GM19438 (cell line): Measurements from ENCODE around the gene BCL2L14.
"Not testable (repeated sequence)": the region's sequence is repeated elsewhere in the genome, so short reads cannot be mapped to it uniquely, and the experiment has no call there.

Experiments used
- ATAC-seq: cut with Tn5 transposase; IDR thresholded peaks from one replicate; pipeline ENCODE4 v1.9.1; 2021; ENCODE audit warnings: low read depth; ENCODE audit not compliant: unreplicated experiment

Gene BCL2L14

DNA sequence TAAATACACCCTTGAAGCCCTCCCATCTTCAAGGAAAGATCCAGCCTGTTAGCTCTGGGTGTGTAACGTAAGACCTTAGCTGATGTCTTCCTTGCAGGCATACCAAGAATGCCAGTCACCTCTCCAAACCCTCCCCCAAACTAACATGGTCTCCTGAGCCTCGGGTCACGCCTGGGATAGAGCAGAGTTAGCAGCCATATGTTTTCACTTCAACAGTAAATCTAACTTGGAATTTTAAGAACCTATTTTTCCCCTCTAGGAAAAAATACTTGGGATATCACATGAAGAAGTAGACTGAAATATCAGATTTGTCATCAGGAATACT lies 27.9 kb downstream of the BCL2L14 start:
- no peak for ATAC-seq

DNA sequence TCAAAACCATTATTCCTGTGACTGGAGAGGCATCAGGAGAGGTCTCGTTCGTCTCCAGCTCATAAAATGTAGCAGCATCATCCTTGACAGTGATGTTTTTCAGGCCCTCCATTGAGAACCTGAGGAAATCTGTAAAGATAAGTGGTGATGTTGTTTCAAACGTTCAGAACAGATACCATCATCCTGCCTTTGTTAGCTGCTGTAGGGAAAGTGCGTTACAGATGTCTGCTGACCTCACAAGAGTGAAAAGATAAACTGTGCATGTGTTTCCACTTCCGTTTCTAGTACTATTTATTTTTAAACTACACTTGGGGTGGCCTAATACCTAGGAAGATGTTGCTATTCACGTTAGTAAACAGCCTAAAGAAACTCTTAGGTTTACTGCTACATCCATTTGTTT lies 28.4 kb downstream of the BCL2L14 start:
- ATAC-seq: no peak

DNA sequence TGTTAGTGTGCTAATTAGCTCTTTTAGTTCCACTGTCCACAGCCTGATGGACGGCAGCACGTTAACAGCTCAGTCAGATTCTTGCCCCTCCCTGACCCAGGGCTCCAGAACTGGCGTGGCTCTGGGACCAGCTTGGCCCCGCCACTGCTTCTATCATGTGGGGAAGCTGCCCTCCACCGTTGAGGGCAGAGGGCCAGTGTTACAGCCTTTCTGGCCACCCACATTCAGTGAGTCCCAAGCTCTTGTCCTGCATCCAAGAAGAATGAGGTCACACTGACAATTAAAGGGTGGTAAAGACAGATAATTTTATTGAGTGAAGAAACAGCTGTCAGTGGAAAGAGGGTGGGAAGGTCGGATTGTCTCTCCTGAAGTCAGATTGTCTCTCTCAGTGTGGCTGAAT lies 36.9 kb downstream of the BCL2L14 start:
- no peak for ATAC-seq

DNA sequence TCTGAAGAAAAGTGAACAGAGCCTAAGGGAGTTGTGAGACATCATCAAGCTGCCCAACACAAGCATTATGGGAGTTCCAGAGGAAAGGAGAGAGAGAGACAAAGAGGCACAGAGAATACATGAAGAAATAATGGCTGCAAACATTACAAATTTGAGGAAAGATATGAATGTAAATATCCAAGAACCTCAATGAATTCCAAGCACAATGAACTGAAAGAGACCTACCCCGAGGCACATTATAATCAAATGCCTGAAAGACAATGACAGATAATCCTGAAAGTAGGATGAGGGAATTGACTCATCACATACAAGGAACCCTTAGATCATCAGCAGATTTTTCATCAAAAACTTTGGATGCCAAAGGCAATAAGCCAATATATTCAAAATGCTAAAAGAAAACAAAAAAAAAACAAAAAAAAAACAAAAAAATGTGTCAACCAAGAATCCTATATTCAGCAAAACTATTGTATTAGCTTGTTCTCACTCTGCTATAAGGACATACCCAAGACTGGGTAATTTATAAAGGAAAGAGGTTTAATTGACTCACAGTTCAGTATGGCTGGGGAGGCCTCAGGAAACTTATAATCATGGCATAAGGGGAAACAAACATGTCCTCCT lies 37.8 kb downstream of the BCL2L14 start:
- no peak for ATAC-seq

DNA sequence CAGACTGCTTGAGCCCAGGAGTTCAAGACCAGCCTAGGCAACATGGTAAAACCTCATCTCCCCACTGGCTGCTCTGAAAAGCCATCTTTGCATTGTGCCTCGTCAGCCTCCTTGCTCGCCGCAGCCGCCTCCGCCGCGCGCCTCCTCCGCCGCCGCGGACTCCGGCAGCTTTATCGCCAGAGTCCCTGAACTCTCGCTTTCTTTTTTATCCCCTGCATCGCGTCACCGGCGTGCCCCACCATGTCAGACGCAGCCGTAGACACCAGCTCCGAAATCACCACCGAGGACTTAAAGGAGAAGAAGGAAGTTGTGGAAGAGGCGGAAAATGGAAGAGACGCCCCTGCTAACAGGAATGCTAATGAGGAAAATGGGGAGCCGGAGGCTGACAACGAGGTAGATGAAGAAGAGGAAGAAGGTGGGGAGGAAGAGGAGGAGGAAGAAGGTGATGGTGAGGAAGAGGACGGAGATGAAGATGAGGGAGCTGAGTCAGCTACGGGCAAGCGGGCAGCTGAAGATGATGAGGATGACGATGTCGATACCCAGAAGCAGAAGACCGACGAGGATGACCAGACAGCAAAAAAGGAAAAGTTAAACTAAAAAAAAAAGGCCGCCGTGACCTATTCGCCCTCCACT lies 40.3 kb downstream of the BCL2L14 start:
- ATAC-seq: not testable (repeated sequence)

DNA sequence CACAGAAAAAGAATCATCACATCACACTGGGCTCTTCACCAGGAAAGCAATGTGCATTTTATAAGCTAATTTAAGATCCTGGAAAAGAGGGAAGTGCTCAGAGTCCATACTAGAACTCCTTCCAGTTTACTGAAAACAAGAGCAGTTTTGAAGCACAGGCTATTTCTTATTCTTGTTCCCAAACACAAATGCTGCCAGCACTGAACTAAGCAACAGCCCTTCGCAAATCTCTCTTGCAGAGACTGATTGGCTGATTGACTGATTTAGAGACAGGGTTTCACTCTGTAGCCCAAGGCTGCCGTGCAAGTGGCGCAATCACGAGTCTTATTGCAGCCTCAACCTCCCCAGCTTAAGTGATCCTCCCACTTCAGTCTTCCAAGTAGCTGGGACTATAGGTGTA lies 44.8 kb downstream of the BCL2L14 start:
- ATAC-seq: no peak

DNA sequence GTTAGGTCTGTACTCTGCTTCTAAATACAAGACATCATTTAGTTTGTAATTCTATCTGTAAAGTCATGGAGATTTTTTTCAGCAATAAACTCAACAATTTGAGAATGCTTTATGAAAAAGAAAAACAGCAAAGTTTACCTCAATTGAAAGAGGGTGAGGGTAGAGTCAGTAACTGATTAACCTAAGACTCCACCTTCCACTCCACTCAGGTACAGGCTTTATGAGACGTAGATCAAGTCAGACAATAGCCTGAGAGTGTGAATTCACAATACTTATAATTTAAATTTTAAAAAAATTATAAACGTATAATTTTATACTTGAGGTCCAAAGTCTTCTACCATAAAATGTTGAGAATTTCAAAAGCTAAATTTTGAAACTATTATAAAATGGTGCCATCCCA lies 45.9 kb downstream of the BCL2L14 start:
- no peak for ATAC-seq

DNA sequence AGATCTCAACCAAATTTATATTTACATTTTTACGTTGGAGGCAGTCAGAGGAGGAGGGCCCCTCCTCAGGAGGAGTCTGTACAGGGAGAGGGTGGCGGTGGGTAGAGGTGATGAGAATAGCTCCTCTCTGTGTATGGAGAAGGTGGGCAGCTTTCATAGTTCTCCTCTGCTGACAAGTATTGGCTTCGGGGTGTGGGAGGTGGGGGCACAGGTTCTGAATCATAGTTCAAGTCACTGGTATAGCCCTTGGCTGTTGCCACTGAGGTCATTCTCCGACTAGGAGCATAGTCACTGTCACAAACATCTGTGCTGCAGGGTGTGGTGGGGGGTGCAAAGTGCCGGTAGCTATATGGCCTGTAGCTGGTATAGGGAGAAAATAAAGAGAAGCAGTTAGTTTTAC lies 50.3 kb downstream of the BCL2L14 start:
- ATAC-seq: no peak

DNA sequence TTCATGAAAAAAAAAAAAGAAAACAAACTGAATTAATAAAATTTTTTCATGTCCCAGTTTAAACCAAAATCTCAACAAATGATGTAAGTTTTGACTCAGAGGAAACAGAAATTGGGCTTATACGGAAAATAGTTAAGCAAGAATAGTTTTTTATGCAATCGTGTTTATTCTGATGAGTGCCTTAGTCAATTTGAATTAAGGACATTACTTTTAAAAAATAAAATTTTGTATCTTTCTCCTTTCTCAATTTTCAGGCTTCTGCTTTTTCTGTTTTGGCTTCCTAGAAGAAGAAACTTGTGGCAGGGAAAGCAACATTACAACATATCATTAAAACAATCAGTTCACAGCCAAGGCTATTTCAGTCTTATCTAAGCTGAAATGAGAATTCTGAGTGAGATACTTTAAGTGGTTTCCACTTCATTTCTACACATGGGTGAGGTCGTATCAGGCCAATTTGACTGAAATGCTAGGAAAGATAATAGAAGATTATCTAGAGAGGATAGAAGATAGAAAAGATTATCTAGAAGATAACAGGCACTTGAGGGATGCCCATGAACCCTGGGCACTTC lies 52.4 kb downstream of the BCL2L14 start:
- ATAC-seq: no peak

DNA sequence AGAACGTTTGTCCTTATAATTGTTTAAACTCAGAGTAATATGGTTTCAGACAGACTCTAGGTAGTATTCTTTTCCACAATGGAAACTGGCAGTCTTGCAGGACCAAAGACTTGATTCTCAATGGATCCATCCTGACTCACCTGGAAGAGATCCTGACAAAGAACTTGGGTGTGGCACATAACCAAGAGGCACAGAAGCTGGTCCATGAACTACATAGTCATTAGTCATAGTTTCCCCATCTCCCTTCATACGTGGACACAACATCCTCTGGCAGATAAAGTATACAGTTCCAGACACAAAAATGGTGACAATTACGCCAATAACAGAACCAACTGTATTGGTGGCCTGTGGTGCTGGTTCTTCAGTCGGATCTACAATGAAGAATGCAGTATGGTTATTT lies 55.8 kb downstream of the BCL2L14 start:
- no peak for ATAC-seq

DNA sequence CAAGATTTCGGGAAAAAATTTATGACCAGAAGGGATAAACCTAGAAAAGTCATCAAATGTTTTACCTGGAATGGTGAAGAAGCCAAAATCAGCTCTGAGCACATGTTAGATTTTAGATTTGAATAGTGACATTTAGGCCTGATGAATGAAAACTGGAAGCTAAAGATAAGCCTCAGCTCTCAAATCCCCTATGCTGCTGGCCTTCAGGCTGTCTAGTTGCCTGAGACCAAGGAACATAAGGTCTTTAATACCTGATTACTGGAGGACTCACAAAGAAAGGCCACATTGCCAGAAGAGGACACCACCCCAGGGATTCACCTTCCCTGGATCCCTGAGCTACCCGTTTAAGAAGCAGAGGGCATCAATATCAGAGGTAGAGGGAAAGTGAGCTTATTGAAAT lies 56.6 kb downstream of the BCL2L14 start:
- no peak for ATAC-seq

DNA sequence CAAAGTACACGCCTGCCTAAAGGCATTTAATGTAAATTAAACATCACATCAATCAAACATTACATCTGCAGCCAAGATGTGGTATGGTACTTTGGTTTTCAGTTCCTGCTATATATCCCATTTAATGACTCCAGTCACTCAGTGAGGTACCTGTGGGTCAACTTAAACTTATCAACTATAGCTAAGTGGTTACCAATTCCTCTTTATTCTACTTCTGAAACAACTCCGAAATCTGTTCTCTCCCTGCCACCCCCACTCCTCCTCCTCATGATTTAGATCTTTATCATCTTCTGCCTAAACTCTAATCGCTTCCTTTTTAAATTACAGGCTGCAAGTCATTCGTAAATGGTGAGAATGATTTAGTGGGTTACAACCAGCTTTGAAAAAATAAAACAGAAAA lies 57.9 kb downstream of the BCL2L14 start:
- ATAC-seq: no peak

DNA sequence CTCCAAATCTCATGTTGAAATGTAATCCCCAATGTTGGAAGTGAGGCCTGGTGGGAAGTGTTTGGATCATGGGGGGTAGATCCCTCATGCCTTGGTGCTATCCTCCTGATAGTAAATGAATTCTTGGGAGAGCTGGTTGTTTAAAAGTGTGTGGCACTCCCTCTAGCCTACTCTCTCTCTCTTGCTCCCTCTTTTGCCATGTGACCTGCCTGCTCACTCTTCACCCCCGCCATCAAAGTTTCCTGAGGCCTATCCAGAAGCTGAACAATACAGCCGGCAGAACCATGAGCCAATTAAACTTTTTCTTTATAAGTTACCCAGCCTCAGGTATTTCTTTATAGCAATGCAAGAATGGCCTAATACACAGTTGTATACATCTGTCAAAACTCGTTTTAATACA lies 62.5 kb downstream of the BCL2L14 start:
- no peak for ATAC-seq

DNA sequence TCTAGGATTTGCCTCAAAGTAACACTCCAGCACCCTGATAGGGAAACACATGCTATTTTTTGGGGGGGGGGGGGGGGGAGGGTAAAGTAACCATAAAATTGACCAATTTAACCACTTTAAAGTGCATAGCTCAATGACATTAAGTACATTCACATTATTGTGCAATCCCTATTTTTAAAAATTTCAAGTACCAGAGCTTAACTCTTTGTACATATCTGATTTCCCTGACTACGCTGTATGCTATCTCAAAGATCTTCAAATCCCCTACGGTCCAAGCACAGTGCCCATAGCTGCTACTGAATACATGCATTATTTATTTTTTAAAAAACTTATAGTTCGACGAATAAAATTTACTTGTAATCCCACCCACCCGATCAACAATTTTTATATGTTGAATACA lies 63.0 kb downstream of the BCL2L14 start:
- ATAC-seq: no peak

DNA sequence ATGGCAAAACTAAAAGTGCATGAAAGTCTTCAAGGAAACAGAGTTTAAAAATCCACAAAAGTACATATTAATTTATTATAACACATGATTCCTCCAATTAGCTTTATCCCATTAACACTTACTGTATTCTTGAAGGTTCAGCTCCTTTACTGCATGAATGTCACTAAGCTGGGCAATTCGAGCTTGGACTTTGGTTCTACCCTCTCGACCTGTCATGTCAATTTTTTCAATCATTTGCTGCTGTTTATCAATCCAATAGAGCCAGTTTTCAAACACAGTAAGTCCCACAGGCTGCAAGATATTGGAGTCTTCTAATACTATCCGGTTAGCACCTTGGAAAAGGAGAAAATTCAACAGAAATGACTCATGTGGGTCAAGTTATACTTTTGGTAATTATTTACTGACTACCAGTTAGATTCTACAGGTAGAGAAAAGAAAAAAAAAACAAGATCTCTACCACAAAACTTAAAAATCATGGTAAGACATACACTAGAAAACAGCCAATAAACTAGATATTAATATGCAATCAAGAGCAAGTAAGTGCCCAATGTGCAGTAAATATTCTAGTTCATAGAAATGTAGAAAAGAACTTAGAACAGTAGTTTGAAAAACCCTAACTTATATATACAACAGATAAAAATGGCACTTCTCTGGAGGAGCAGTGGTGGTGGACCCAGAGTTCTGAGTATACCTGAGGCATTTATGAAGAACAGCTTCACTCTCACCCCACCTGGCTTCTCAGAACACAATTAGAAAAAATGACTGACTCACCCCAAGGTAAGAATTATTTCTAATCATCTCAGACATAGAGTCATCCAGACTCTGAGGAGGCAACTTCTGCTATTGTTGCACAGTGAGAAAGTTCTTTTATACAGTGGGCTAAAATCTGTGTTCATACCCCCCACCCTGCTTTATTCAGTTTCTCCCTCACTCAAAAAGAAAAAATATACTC lies 67.7 kb downstream of the BCL2L14 start:
- no peak for ATAC-seq

DNA sequence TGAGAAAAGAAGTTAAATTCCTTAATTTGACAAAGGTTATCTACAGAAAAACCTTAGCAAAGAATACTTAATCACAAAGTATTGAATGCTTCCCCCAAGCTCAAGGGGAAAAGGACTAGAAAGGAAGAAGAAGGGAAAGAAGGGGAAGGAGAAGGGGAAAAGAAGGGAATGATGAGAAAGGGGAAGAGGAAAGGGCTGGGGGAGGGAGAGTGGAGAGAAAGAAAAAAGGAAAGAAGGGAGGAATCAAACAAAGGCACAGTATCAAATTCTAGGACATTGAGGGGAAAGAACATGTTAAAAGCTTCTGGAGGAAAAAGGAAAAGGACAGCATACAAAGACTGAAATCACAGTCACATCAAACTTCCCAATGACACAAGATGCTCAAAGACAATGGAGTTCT lies 70.3 kb downstream of the BCL2L14 start:
- ATAC-seq: no peak

DNA sequence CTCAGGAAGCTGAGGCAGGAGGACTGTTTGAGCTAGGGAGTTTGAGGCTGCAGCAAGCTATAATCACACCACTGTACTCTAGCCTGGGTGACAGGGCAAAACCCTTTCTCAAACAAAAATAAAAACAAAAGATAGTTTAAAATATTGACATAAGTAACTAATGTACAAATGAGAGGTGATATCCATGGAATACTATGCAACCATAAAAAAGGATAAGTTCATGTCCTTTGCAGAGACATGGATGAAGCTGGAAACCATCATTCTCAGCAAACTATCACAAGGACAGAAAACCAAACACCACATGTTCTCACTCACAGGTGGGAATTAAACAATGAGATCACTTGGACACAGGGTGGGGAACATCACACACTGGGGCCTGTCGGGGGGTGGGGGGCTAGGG lies 73.8 kb downstream of the BCL2L14 start:
- not testable (repeated sequence) for ATAC-seq

DNA sequence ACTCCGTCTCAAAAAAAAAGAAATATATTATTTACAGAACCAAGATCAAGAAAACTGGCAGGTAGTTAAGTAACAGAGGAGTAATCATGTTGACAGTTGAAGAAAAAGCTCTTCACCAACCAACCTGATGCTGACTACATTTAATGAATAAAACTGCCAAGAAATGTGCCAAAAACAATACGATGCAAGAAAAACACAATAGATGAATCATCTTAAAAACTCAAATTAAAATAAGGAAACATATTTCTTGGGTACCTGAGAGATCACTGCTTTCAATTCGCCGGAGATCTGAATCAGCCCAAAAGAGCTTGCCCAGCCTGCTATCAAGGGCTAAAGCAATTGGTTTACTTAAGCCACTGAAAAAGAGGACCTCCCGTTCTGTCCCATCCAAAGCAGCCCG lies 76.4 kb downstream of the BCL2L14 start:
- no peak for ATAC-seq
